Mesenchymal stem cell (in vitro differentiated cells and primary cell): ENCODE results near the gene DAGLA.

ENCODE experiments used
- DNase-seq: peaks from one replicate; pipeline ENCODE4 v3.0.0-alpha.2; 2013
- H2AFZ ChIP-seq: one replicate; pipeline ENCODE4 v1.6.1; 2013; ENCODE audit warnings: low read depth, mild to moderate bottlenecking, control low read depth, inconsistent platforms, low read length, moderate library complexity
- H2AK5ac ChIP-seq: 2 replicates; pipeline ENCODE4 v1.6.1; 2013; ENCODE audit warnings: low read length, moderate library complexity, mild to moderate bottlenecking, inconsistent platforms; ENCODE audit not compliant: severe bottlenecking
- H2BK120ac ChIP-seq: one replicate; pipeline ENCODE4 v1.6.1; 2013; ENCODE audit warnings: low read depth, mild to moderate bottlenecking, inconsistent platforms, low read length, moderate library complexity
- H2BK12ac ChIP-seq, 2 experiments: one replicate each; pipeline ENCODE4 v1.6.1; 2013; ENCODE audit warnings: inconsistent platforms in 2 of 2, low read length in 2 of 2, mild to moderate bottlenecking in 2 of 2, moderate library complexity in 2 of 2, control low read depth in 1 of 2
- H2BK15ac ChIP-seq: one replicate; pipeline ENCODE4 v1.6.1; 2013; ENCODE audit warnings: mild to moderate bottlenecking, low read depth, inconsistent platforms; ENCODE audit not compliant: poor library complexity, severe bottlenecking
- H2BK5ac ChIP-seq: 2 replicates; pipeline ENCODE4 v1.6.1; 2013; ENCODE audit warnings: low read depth, mild to moderate bottlenecking, low read length, control low read depth, inconsistent platforms; ENCODE audit not compliant: poor library complexity, severe bottlenecking
- H3K14ac ChIP-seq, 2 experiments: one replicate each; pipeline ENCODE4 v1.6.1; 2013; ENCODE audit warnings: inconsistent platforms in 2 of 2, low read length in 2 of 2, control low read depth in 1 of 2, mild to moderate bottlenecking in 1 of 2, moderate library complexity in 1 of 2
- H3K18ac ChIP-seq, 2 experiments: one replicate each; pipeline ENCODE4 v1.6.1; 2013; ENCODE audit warnings: inconsistent platforms in 2 of 2, low read length in 2 of 2, control low read depth in 1 of 2, low read depth in 1 of 2, mild to moderate bottlenecking in 1 of 2
- H3K23ac ChIP-seq, 2 experiments: one replicate each; pipeline ENCODE4 v1.6.1; 2013; ENCODE audit warnings: inconsistent platforms in 2 of 2, low read length in 2 of 2, mild to moderate bottlenecking in 2 of 2, moderate library complexity in 2 of 2, control low read depth in 1 of 2
- H3K27ac ChIP-seq: 2 replicates; pipeline ENCODE4 v1.5.1; 2013; ENCODE audit warnings: mild to moderate bottlenecking, moderate library complexity, low read length, control low read depth, inconsistent platforms; ENCODE audit not compliant: poor library complexity, severe bottlenecking
- H3K27me3 ChIP-seq, 2 experiments: 2 replicates each; pipeline versions ENCODE4 v1.6.1 to v1.7.0; 2013; ENCODE audit warnings: low read length in 2 of 2, mild to moderate bottlenecking in 2 of 2, moderate library complexity in 2 of 2, control low read depth in 1 of 2, inconsistent platforms in 1 of 2; ENCODE audit not compliant: control insufficient read depth in 1 of 2, insufficient read depth in 1 of 2
- H3K36me3 ChIP-seq, 2 experiments: 2 replicates each; pipeline versions ENCODE4 v1.6.1 to v1.7.0; 2013; ENCODE audit warnings: low read length in 2 of 2, control low read depth in 1 of 2, inconsistent platforms in 1 of 2, low read depth in 1 of 2, mild to moderate bottlenecking in 1 of 2; ENCODE audit not compliant: insufficient read depth in 2 of 2, control insufficient read depth in 1 of 2
- H3K4ac ChIP-seq, 2 experiments: one replicate each; pipeline ENCODE4 v1.6.1; 2013; ENCODE audit warnings: inconsistent platforms in 2 of 2, low read length in 2 of 2, mild to moderate bottlenecking in 2 of 2, moderate library complexity in 2 of 2, control low read depth in 1 of 2, low read depth in 1 of 2
- H3K4me1 ChIP-seq: 2 replicates; pipeline ENCODE4 v1.6.1; 2013; ENCODE audit warnings: low read depth, low read length, control low read depth; ENCODE audit not compliant: control insufficient read depth, insufficient read depth
- H3K4me2 ChIP-seq: 2 replicates; pipeline ENCODE4 v1.6.1; 2013; ENCODE audit warnings: low read length, mild to moderate bottlenecking, inconsistent platforms; ENCODE audit not compliant: poor library complexity, severe bottlenecking
- H3K4me3 ChIP-seq, 2 experiments: 2 replicates each; pipeline versions ENCODE4 v1.5.1 to v1.7.0; 2013; ENCODE audit warnings: low read length in 2 of 2, mild to moderate bottlenecking in 2 of 2, control low read depth in 1 of 2, low read depth in 1 of 2; ENCODE audit not compliant: insufficient read depth in 1 of 2
- H3K79me1 ChIP-seq: replicated peaks from 2 replicates; pipeline ENCODE4 v1.6.1; 2013; ENCODE audit warnings: mild to moderate bottlenecking, control low read depth, low read length, inconsistent platforms; ENCODE audit not compliant: poor library complexity, severe bottlenecking
- H3K9ac ChIP-seq: 2 replicates; pipeline ENCODE4 v1.7.0; 2013; ENCODE audit warnings: mild to moderate bottlenecking, low read length, moderate library complexity
- H3K9me3 ChIP-seq: 2 replicates; pipeline ENCODE4 v1.7.0; 2013; ENCODE audit warnings: mild to moderate bottlenecking, low read length; ENCODE audit not compliant: control insufficient read depth
- H4K8ac ChIP-seq: one replicate; pipeline ENCODE4 v1.6.1; 2013; ENCODE audit warnings: inconsistent platforms, mild to moderate bottlenecking, low read length, moderate library complexity
- H4K91ac ChIP-seq: one replicate; pipeline ENCODE4 v1.6.1; 2013; ENCODE audit warnings: mild to moderate bottlenecking, low read length, inconsistent platforms
- WGBS: methylation state at CpG from one replicate; pipeline ENCODE4 v1.1.7; 2013; ENCODE audit warnings: mixed read lengths; 5-methylcytosine and 5-hydroxymethylcytosine counted together

Gene DAGLA

DNA sequence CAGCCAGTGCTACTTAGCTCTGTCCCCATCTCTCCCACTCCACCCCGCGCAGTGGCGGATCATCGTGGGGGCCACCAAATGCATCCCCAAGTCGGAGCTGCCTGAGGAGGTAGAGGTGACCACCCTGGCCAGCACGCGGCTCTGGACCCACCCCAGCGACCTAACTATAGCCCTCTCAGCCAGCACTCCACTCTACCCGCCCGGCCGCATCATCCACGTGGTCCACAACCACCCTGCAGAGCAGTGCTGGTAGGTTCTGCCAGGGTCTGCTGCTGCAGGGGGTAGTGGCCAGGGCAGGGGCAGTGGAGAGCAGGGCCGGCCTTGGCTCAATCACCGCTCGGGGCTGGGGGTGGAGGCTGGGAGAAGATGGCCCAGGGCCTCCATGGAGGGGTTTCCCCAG, 59.2 kb downstream of the DAGLA start:
- no peak overlapping the region for H2AFZ ChIP-seq
- no peak overlapping the region for H3K14ac ChIP-seq

DNA sequence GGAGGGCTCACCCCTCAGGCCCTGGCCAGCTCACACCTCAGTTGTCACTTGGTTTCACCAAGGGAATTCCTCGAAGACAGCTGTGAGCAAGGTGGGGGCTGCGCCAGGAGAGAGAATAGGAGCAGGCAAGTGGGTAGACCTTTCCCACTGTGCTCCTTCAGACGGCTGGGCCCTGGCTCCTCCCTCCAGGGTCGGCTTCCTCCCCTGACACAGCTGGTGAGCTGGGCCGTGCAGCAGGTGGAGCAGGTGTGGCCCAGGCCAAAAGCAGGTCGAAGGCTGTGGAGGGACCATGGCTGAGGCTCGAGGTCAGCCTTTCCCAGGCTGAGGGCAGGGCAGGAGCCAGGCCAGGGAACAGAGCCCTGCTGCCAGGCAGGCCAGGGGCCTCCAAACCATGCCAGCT, 59.8 kb downstream of the DAGLA start:
- Histone ChIP-seq H2BK15ac (no peak overlapping the region), H2AFZ (no peak overlapping the region), H4K8ac (no peak overlapping the region), H3K36me3 (peaks cover 30 to 91% of the 10 kb centered on the region in 2 experiments), H3K27me3 (no peaks in the 10 kb centered on the region), H2BK12ac (no peak overlapping the region), H2BK5ac (no peak overlapping the region), H3K18ac (no peak overlapping the region), H3K4ac (no peak overlapping the region), H4K91ac (no peak overlapping the region), H3K4me1 (peaks cover 11% of the 10 kb centered on the region), H3K9me3 (no peaks in the 10 kb centered on the region), H3K4me2 (no peak overlapping the region), H3K23ac (no peak overlapping the region), H2AK5ac (no peak overlapping the region), H2BK120ac (no peak overlapping the region), H3K14ac (no peak overlapping the region), H3K79me1 (no peaks in the 10 kb centered on the region), H3K9ac (no peak overlapping the region), H3K27ac (no peak overlapping the region), H3K4me3 (no peak overlapping the region)
- 80% methylated on average over 7 of the region's 7 CpGs for WGBS
- DNase-seq = no peak

More for the DNA sequence above, 59.2 kb downstream of the DAGLA start:
- no peak overlapping the region for H3K23ac ChIP-seq
- no peak overlapping the region for H3K9ac ChIP-seq
- 95% methylated on average over 15 of the region's 15 CpGs for WGBS
- no peak overlapping the region for H2BK120ac ChIP-seq
- no peak overlapping the region for H2BK12ac ChIP-seq
- H4K8ac ChIP-seq = no peak overlapping the region
- H3K27ac ChIP-seq = no peak overlapping the region
- H3K4me3 ChIP-seq = no peak overlapping the region
- no peak overlapping the region for H2BK5ac ChIP-seq
- no peak for DNase-seq
- no peak overlapping the region for H3K4me2 ChIP-seq
- no peak overlapping the region for H4K91ac ChIP-seq
- no peak overlapping the region for H2AK5ac ChIP-seq
- no peaks in the 10 kb centered on the region for H3K79me1 ChIP-seq
- peaks cover 30 to 91% of the 10 kb centered on the region in 2 experiments for H3K36me3 ChIP-seq
- H3K9me3 ChIP-seq = no peaks in the 10 kb centered on the region
- no peaks in the 10 kb centered on the region for H3K27me3 ChIP-seq
- H3K18ac ChIP-seq = no peak overlapping the region
- H3K4ac ChIP-seq = no peak overlapping the region
- peaks cover 6% of the 10 kb centered on the region for H3K4me1 ChIP-seq
- H2BK15ac ChIP-seq = no peak overlapping the region

DNA sequence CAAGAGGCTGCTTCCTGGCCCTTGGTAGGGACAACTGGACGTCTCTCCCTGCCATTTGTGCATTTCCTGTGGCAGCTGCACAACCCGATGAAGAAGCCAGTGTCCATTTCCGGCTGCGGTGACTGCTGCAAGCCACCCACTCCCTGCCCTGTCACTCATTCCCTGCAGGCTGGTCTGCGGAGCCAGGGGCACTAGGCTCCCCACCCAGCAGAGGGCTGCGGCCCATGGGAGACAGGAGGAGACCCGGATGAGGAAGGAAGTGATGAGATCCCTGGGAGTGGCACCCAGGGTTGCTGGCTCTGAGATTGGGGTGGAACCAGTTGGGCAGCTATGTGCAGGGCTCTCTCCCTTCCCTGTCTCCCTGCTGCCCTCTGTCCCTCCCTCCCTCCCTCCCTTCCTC, 62.2 kb downstream of the DAGLA start:
- Histone ChIP-seq H3K36me3 (peaks cover 14 to 71% of the 10 kb centered on the region in 2 experiments), H3K4me3 (no peak overlapping the region), H2BK12ac (no peak overlapping the region), H4K8ac (peak overlapping the region; percentile 87), H3K4ac (no peak overlapping the region), H2AFZ (no peak overlapping the region), H3K27ac (no peak overlapping the region), H3K9ac (no peak overlapping the region), H3K18ac (peak overlapping the region in 1 of 2 experiments; percentile 4), H4K91ac (no peak overlapping the region), H3K14ac (no peak overlapping the region), H2BK5ac (no peak overlapping the region), H3K4me2 (no peak overlapping the region), H2BK15ac (no peak overlapping the region), H3K9me3 (no peaks in the 10 kb centered on the region), H3K23ac (no peak overlapping the region), H2AK5ac (no peak overlapping the region), H2BK120ac (no peak overlapping the region), H3K79me1 (no peaks in the 10 kb centered on the region), H3K4me1 (peaks cover 25% of the 10 kb centered on the region), H3K27me3 (no peaks in the 10 kb centered on the region)
- DNase-seq = no peak
- WGBS = 34% methylated on average over 4 of the region's 7 CpGs

DNA sequence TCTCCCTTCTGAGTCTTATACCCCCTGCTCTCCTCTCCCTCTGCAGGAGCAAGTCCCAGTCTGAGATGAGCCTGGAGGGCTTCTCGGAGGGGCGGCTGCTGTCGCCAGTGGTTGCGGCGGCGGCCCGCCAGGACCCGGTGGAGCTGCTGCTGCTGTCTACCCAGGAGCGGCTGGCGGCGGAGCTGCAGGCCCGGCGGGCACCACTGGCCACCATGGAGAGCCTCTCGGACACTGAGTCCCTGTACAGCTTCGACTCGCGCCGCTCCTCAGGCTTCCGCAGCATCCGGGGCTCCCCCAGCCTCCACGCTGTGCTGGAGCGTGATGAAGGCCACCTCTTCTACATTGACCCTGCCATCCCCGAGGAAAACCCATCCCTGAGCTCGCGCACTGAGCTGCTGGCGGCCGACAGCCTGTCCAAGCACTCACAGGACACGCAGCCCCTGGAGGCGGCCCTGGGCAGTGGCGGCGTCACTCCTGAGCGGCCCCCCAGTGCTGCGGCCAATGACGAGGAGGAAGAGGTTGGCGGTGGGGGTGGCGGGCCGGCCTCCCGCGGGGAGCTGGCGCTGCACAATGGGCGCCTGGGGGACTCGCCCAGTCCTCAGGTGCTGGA, 63.4 kb downstream of the DAGLA start:
- H3K9ac ChIP-seq = no peak overlapping the region
- H3K9me3 ChIP-seq = no peaks in the 10 kb centered on the region
- no peak overlapping the region for H2BK5ac ChIP-seq
- no peak overlapping the region for H3K27ac ChIP-seq
- H3K4me3 ChIP-seq = no peak overlapping the region
- no peak overlapping the region for H3K4me2 ChIP-seq
- no peak overlapping the region for H3K14ac ChIP-seq
- no peak overlapping the region for H4K8ac ChIP-seq
- no peak overlapping the region for H2AFZ ChIP-seq
- 92% methylated on average over 41 of the region's 42 CpGs for WGBS
- H2AK5ac ChIP-seq = no peak overlapping the region
- peaks cover 9 to 59% of the 10 kb centered on the region in 2 experiments for H3K36me3 ChIP-seq
- H3K23ac ChIP-seq = no peak overlapping the region
- H3K4me1 ChIP-seq = peaks cover 37% of the 10 kb centered on the region
- no peak overlapping the region for H2BK120ac ChIP-seq
- no peaks in the 10 kb centered on the region for H3K79me1 ChIP-seq
- no peak for DNase-seq
- no peak overlapping the region for H3K18ac ChIP-seq
- H4K91ac ChIP-seq = no peak overlapping the region
- H3K4ac ChIP-seq = no peak overlapping the region
- no peak overlapping the region for H2BK12ac ChIP-seq
- no peak overlapping the region for H2BK15ac ChIP-seq
- H3K27me3 ChIP-seq = peaks cover 0 to 8% of the 10 kb centered on the region in 2 experiments
